ENCODE measurements around the gene PSD2.

- TF ChIP-seq EZH2 (IDR thresholded peaks at IDR 0.05; ENCODE audit: borderline replicate concordance, insufficient read depth, low read depth, low read length, poor library complexity, severe bottlenecking), result no peak
- no peak for TF ChIP-seq CTCF (IDR thresholded peaks at IDR 0.05)
Measured at GRCh38 chr5:139886213-139886612, 90.6 kb downstream of the PSD2 start.
